Caco-2 (cell line): ENCODE results near the gene SHQ1. TPM values are rescaled to one million over a fixed set of nuclear protein-coding genes. Genes with fewer than 3 reads are reported as not detected.

Source experiments
- BruUV-seq: library from RNA; stranded (reverse); fragments of 400-500 nt; replicated peaks from 2 replicates; lab custom pipeline; 2021; lab: Mats Ljungman, UMichigan
- CTCF ChIA-PET: fragments of 300-600 bp; sonication (Branson Sonifier 250); formaldehyde crosslinking; loops from one replicate; lab custom pipeline; 2022; ENCODE audit warnings: antibody characterized with exemption; lab: Charles Lee
- POLR2A ChIA-PET: fragments of 300-600 bp; sonication (Branson Sonifier 250); formaldehyde crosslinking; loops from one replicate; lab custom pipeline; 2022; ENCODE audit warnings: antibody characterized with exemption; lab: Charles Lee
- DNase-seq, 2 experiments: peaks; one replicate each; pipeline versions ENCODE4 v3.0.0 to v3.0.0-alpha.2; 2020 to 2022
- H3K27me3 ChIP-seq: replicated peaks from 2 replicates; pipeline ENCODE4 v1.6.0; 2011; ENCODE audit warnings: low read length; ENCODE audit not compliant: control insufficient read depth, insufficient read depth
- H3K36me3 ChIP-seq: 2 replicates; pipeline ENCODE4 v1.5.1; 2011; ENCODE audit warnings: low read length; ENCODE audit not compliant: control insufficient read depth, insufficient read depth
- H3K4me1 ChIP-seq: fragments of 250-450 bp; sonication (Bioruptor Pico); 2 replicates; pipeline ENCODE4 v1.5.1; 2020; ENCODE audit warnings: mild to moderate bottlenecking
- H3K4me3 ChIP-seq: 2 replicates; pipeline ENCODE4 v1.5.1; 2011; ENCODE audit warnings: low read depth, mild to moderate bottlenecking, control low read depth, low read length
- H3K9me3 ChIP-seq: fragments of 250-450 bp; sonication (Bioruptor Pico); 2 replicates; pipeline ENCODE4 v1.5.1; 2020; ENCODE audit warnings: mild to moderate bottlenecking, moderate library complexity
- H3K27ac Mint-ChIP-seq: one replicate; pipeline ENCODE4 v1.8.0; 2022; ENCODE audit warnings: mixed read lengths; ENCODE audit not compliant: unreplicated experiment
- H3K27me3 Mint-ChIP-seq: one replicate; pipeline ENCODE4 v1.8.0; 2022; ENCODE audit warnings: mixed read lengths; ENCODE audit not compliant: insufficient read depth, unreplicated experiment
- H3K36me3 Mint-ChIP-seq: one replicate; pipeline ENCODE4 v1.8.0; 2022; ENCODE audit warnings: mild to moderate bottlenecking, mixed read lengths; ENCODE audit not compliant: insufficient read depth, unreplicated experiment
- H3K4me1 Mint-ChIP-seq: one replicate; pipeline ENCODE4 v1.8.0; 2022; ENCODE audit warnings: low read depth, mixed read lengths; ENCODE audit not compliant: unreplicated experiment
- H3K4me3 Mint-ChIP-seq: one replicate; pipeline ENCODE4 v1.8.0; 2022; ENCODE audit warnings: mild to moderate bottlenecking, moderate library complexity, mixed read lengths; ENCODE audit not compliant: unreplicated experiment
- H3K9me3 Mint-ChIP-seq: one replicate; pipeline ENCODE4 v1.8.0; 2022; ENCODE audit warnings: mixed read lengths; ENCODE audit not compliant: unreplicated experiment
- CTCF ChIP-seq, 2 experiments: fragments of 200-600 bp in 1 of 2; IDR thresholded peaks; 1 replicate in 1 of 2; 2 replicates in 1 of 2; pipeline versions ENCODE4 v1.5.1 to v1.8.0; 2011 to 2022; ENCODE audit warnings: antibody characterized with exemption in 1 of 2, control low read depth in 1 of 2, inconsistent platforms in 1 of 2, low read depth in 1 of 2, low read length in 1 of 2, mild to moderate bottlenecking in 1 of 2, moderate library complexity in 1 of 2; ENCODE audit not compliant: insufficient read depth in 1 of 2, severe bottlenecking in 1 of 2, unreplicated experiment in 1 of 2
- intact Hi-C: fragments of 100-400 bp; cut with micrococcal nuclease; formaldehyde crosslinking; loops from one replicate; pipeline ENCODE4 v1.10.0; 2022; ENCODE audit not compliant: unreplicated experiment
- total RNA-seq: library from RNA; stranded (reverse); gene quantifications from 2 replicates; pipeline ENCODE4 v1.2.3, GENCODE V29; 2022

SHQ1 gene
- total RNA-seq, 1 experiment from 2014 or later: 18.8 TPM

DNA sequence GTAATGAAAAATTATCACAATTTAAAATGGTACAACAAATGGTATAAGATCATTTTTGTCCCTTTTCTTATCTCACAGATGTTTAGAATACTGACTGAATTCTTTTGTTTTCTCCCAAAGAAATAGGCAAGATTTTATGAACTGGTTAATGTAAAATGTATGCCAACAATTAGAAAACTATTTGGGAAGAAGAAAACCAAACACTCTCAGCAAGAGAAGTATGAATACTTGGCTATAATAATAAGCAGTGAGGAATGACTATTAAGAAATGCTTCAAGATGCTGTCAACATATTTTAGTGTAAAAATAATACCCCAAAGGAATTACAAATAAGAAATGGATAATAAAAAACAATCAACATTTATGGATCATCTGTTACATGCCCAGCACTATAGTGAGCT is 18.5 kb downstream of the SHQ1 start:
- Histone ChIP-seq H3K4me1 (no peaks in the 10 kb centered on the region), H3K36me3 (no peaks in the 10 kb centered on the region), H3K27me3 (no peaks in the 10 kb centered on the region), H3K4me3 (no peak overlapping the region), H3K9me3 (no peaks in the 10 kb centered on the region)
- Mint-ChIP-seq H3K27ac (no peak overlapping the region), H3K9me3 (no peaks in the 10 kb centered on the region), H3K4me3 (no peak overlapping the region), H3K4me1 (no peaks in the 10 kb centered on the region), H3K27me3 (no peaks in the 10 kb centered on the region), H3K36me3 (peaks cover 5% of the 10 kb centered on the region)
- CTCF ChIA-PET: no interaction called here
- POLR2A ChIA-PET: no interaction called here
- intact Hi-C loops: loop anchor here (10.0 kb wide), 1 partner anchor 555 kb away; no protein-coding TSS in a partner anchor
- BruUV-seq: no TSS peak
- no peak for DNase-seq
- TF ChIP-seq CTCF (IDR thresholded peaks at IDR 0.05; ENCODE audit: insufficient read depth in 1 of 2, low read depth in 1 of 2, low read length in 1 of 2, severe bottlenecking in 1 of 2, unreplicated experiment in 1 of 2): no peak

- peaks cover 8% of the 10 kb centered on the region for H3K4me1 Mint-ChIP-seq
- no peaks in the 10 kb centered on the region for H3K27me3 Mint-ChIP-seq
- ChIA-PET CTCF (interaction anchor here (0.6 to 3.0 kb wide), 3 partner anchors 155 to 867 kb away, joined by 3 to 22 read pairs (median 4); no protein-coding TSS in a partner anchor), POLR2A (no interaction called here)
- H3K36me3 Mint-ChIP-seq: no peaks in the 10 kb centered on the region
- Histone ChIP-seq H3K4me1 (peaks cover 27% of the 10 kb centered on the region), H3K4me3 (no peak overlapping the region), H3K36me3 (no peaks in the 10 kb centered on the region), H3K27me3 (no peaks in the 10 kb centered on the region), H3K9me3 (no peaks in the 10 kb centered on the region)
- no peaks in the 10 kb centered on the region for H3K9me3 Mint-ChIP-seq
- BruUV-seq: no TSS peak
- TF ChIP-seq CTCF (IDR thresholded peaks at IDR 0.05; ENCODE audit: insufficient read depth in 1 of 2, low read depth in 1 of 2, low read length in 1 of 2, severe bottlenecking in 1 of 2, unreplicated experiment in 1 of 2): no peak
- intact Hi-C loops: loop anchor here (10.0 kb wide), 1 partner anchor 546 kb away; no protein-coding TSS in a partner anchor
- peak; percentile 9 to 38 for DNase-seq
- H3K27ac Mint-ChIP-seq: no peak overlapping the region
- H3K4me3 Mint-ChIP-seq: no peak overlapping the region
Measured at GRCh38 chr3:72821161-72821781, 27.0 kb downstream of the SHQ1 start.

GRCh38 chr3:72820415-72820814 is 27.8 kb downstream of the SHQ1 start:
- ChIA-PET POLR2A (no interaction called here), CTCF (interaction anchor here (0.6 to 3.0 kb wide), 4 partner anchors 154 to 1430 kb away, joined by 3 to 22 read pairs (median 5); no protein-coding TSS in a partner anchor)
- H3K36me3 ChIP-seq: no peaks in the 10 kb centered on the region
- Mint-ChIP-seq H3K4me1 (peaks cover 8% of the 10 kb centered on the region), H3K9me3 (no peaks in the 10 kb centered on the region), H3K27ac (no peak overlapping the region), H3K27me3 (no peaks in the 10 kb centered on the region), H3K36me3 (no peaks in the 10 kb centered on the region), H3K4me3 (no peak overlapping the region)
- H3K9me3 ChIP-seq: no peaks in the 10 kb centered on the region
- intact Hi-C loops: loop anchor here (10.0 kb wide), 1 partner anchor 546 kb away; no protein-coding TSS in a partner anchor
- H3K4me1 ChIP-seq: peaks cover 27% of the 10 kb centered on the region
- no peaks in the 10 kb centered on the region for H3K27me3 ChIP-seq
- no peak overlapping the region for H3K4me3 ChIP-seq
- no peak for DNase-seq
- no TSS peak for BruUV-seq
- no peak for TF ChIP-seq CTCF (IDR thresholded peaks at IDR 0.05; ENCODE audit: insufficient read depth in 1 of 2, low read depth in 1 of 2, low read length in 1 of 2, severe bottlenecking in 1 of 2, unreplicated experiment in 1 of 2)
